ENCODE results near the gene TAL1. TPM values are rescaled to one million over a fixed set of nuclear protein-coding genes. Genes with fewer than 3 reads are reported as not detected.

The TAL1 gene
- total RNA-seq, result 20.5 and 39.8 TPM in 2 replicates

DNA sequence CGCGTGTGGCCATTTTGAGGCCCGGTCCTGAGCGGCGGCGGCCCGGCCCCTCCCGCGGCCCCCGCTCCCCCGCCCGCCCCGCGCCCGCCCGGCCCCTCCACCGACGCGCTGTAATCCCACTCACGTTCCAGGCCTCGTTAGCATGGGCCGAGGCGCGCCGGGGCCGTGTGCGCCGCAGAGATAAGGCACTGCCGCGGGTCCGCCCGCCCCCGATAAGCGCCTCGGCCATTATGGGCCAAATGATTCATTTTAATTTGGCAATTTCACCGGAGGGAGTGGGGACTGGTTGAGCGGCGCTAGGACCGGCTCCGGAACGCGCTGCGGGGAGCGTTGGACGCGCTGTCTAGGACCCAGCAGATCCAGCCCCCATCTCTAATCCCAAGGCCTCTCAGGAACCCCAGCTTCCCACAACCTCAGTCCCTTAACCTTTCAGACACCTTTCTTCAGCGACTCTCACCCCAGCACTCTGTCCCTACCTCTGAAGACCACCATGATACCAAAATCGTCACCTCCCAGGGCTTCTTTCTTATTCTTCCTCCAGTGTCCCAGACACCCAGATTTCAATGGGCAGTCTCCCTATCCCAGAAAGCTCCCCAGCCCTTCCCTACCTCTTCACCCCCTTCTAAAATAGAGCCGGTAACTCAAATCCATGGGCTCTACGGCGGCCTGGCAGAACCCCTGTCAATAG lies at the start of gene TAL1:
TAL1 (minus strand) TSS at position 39 of the 688 bp plus-strand sequence. CDS start 6,337 bp downstream, outside the sequence.

DNA sequence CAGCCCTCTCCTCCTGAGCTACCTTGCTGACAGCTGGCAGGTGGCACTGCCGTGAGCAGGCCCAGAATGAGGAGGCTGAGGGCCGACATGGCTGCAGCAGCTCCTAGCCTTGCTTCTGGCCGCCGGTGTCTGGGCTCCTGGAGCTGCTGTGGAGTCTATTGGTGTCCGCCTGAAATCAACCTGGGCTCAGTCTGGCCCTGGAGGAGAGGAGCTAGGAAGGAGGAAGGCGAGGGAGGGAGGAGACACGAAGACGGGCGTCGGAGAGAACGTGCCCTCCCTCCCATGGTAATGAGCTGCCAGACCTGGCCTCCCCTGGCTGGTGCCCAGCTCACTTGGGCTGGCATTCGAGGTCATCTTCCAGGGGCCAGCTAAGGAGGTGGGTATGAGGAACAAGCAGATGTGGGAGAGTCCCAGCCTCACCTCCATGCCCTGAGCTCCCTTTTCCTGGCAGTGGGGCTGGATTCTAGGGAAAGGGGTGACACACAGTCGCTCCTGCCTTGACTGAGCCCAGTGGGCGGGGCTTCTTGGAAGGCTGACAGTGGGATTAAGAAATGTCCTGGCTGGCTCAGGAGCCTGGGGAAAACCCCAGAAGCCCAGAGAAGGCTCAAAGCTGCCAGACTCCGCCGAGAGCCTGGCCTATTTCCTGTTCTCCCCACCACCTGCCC lies 42.0 kb downstream of the TAL1 start, which contains the start of gene PDZK1IP1:
PDZK1IP1 (minus strand) TSS at position 193 of the 665 bp plus-strand sequence; CDS start at position 89, 104 bp downstream.

Other genes with a start within 250 kb of the TAL1 start
- gene CYP4X1, start 208.6 kb downstream of the TAL1 start, total RNA-seq, result 0.32 and 0.76 TPM in 2 replicates
- not detected in 2 replicates for gene CYP4Z1, start 165.0 kb downstream of the TAL1 start, total RNA-seq
- not detected in 2 replicates for gene CYP4A22, start 94.8 kb downstream of the TAL1 start, total RNA-seq
- not detected in 2 replicates for gene PDZK1IP1, start 42.2 kb downstream of the TAL1 start, total RNA-seq
- gene STIL, start 81.9 kb upstream of the TAL1 start, total RNA-seq, result 6.8 and 11.2 TPM in 2 replicates
- gene CMPK1, start 101.6 kb upstream of the TAL1 start, total RNA-seq, result 108 and 119 TPM in 2 replicates
- gene FOXE3, start 184.1 kb upstream of the TAL1 start, total RNA-seq, result not detected in 2 replicates
- under 0.01 TPM in 1 of 2 replicates, not detected in the other for gene FOXD2, start 205.8 kb upstream of the TAL1 start, total RNA-seq